Cerebellar cortex (tissue), 1 donor: ENCODE data around the gene MFAP4.

Source experiments
- DNase-seq: peaks from one replicate; pipeline ENCODE4 v3.0.0-alpha.2; 2015; ENCODE audit warnings: low spot score

The MFAP4 gene

DNA sequence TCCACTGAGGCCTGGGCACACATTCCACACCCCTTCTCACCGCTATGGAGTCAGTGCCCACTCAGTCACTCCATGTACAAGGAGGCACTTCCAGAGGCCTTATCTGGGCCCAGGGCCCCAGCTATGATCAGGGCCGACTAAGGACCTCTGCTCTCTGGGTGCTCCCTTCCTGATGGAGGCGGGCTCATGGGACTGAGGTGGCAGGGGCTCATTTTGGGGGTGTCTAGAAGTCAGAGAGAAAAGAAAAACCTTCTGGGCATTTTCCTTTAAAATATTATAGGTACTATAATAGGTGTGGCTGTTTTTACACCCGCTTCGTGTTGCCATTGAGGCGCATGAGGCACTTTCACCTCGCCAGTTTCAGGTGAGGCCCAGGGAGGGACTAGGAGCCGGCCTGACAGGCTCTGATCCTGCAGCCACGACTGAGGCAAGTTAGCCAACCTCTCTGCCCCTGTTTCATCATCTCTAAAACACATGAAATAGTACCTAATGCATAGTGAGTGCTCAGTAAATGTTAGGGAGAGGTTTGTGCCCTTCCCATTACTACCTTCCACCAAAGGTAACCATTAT, 38.8 kb downstream of the MFAP4 start:
- no peak for DNase-seq

DNA sequence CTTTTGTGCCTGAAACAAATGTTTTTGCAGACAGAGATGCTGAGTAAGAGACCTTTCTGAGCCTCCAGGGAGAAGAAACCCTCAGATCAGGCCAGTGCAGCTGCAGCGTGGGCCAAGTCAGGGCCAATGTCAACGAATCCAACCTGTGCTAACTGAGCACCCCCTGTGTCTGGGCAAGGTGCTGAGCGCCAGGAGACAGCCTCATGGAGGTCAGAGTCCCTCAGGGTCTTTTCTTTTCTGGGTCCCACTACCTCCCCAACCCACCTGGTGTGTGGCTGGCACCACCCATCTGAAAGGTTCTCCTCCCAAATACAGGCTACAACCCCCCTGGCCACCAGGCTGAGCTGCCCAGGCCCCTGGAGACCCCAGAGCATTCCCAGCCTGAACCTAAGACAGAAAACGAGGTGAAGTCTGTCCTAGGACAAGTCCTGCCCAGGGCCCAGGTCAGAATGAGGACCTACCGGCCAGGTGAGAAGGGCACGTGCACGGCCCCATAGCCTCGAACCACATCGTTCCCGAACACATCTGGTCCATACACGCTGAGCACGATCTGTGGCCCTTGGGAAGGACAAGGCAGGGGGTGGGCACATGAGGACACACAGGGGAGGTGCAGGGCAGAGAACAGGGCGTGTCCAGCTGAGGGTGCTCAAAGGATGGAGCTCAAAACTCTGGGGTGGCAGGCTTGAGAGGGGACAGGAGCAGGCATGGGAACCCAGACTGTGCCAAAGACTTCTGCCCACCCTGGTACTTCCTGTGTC, 39.5 kb downstream of the MFAP4 start:
- DNase-seq, result no peak

DNA sequence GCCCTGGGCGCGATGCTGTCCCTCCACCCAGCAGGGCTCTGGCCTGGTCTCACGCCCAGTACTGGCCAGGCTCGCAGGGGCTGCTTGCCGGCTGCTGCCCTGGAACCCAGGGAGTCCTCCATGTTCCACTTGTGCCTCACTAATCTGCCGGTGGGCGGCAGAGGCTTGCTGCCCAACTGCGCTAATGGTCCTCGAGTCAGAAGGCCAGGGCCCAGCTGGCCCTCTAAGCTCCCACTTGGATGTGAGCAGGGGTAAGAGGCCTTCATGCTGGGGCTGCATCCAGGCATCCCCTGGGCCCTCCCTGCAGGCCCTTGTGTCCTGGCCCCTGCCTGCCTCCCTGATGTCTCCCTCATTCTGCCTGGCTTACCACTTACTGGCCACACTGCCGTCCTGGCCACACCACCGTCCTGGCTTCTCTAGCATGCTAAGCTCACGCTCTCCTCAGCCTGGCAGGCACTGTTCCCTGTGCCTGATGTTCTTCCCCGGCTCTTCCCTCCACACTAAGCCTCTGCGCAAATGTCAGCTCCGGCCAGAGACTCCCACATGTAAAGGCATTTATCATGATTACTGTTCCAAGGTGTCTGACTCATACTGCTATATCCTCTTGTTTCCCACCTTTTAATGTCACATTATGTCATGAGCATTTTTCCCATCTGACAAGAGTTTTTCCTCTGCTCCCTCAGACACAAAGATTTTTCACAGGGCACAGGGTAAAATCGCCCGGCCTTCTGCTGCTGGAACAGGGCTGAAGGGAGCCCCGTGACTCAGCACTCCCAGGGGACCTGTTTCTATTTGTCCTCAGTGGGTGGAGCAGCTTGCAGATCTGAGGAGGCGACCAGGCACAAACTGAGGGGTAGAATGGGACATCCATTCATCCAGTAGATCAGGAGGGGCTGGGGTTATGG, 40.4 kb downstream of the MFAP4 start:
- DNase-seq, result peak; percentile 59

DNA sequence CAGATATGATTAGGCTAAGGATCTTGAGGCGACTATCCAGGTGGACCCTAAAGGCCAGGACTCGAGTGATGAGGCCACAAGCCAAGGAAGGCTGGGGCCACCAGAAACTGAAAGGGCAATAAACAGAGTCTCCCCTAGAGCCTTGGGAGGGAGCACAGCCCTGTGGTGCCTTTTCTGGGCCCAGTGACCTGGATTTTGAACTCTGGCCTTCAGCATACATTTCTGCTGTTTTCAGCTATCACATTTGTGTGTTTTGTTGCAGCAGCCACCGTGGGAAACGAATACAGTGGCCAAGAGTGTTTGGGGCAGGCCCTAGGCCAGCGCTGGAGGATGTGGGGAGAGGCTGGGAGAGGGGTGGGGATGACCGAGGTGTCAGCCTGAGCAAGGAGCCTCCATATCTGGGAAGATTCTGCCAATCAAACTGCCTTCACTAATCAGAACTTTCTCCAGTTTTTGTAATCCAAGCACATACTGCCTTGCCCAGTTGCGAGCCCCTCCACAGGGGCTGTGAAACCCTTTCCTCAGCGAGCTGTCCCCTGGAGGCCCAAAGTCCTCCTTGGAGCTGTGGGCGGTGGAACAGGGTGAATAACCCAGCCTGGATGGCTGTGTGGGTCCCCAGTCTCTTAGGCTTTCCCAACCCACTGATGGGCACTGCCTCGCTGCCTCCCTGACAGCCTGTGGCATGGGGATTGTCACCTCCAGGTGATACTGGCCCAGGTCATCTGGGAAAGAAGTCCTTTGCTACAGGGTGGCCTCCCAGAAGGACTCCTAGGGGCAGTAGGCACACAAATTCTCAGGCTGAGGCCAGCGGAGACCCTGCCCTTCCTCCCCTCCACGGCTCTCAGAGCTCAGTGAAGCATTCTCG, 41.3 kb downstream of the MFAP4 start:
- DNase-seq, result no peak

DNA sequence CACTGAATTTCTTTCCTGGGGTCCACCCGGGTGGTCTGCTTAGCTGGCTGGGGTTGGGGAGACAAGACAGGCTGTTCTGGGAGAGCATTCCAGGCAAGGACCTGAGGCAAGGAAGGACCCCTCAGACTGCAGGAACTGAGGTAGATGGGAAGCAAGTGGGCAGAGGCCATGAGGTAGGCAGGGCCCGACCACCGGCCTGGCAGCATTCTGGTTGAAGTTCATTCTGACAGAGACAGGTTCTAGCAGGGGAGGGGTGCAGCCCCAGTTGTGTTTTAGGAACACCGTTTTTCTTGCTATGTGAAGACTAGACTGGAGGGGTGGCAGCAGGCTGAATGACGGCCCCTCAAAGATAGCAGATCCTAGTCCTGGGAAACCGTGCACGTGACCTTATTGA, 41.9 kb downstream of the MFAP4 start:
- no peak for DNase-seq

DNA sequence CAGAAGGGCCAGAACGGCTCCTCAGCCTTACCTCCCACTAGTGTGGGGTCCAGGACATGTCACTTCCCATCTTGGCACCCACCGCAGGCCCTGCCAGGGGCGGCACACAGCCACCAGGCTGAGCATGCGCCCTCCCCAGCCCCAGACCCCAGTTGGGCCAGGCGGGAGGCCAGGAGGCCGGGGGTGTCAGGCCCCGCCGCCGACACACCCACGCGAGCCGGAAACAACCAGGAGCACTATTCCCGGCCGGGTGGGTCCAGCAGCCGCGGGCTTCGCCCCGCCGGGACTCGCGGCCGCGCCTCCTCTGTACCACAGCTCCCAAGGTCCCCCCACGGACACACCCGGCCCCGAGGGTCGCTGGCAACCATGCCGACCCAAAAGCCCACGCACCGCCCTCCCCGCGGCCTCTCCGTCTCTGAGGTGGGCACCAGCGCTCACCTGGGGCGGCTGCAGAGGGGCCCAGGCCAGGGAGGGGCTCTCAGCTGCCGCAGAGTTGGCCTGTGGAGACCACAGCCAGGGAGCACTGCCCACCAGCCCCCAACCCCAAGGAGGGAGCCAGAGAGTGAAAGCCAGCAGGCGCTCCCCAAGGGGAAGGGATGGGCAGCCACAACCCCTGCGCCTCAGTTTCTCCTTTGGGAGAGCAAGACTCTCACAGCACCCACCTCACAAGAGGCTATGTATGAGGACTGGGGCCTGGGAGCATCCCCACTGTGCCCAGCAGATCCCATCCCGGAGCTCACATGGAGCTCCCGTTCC, 42.5 kb downstream of the MFAP4 start:
- DNase-seq, result no peak

DNA sequence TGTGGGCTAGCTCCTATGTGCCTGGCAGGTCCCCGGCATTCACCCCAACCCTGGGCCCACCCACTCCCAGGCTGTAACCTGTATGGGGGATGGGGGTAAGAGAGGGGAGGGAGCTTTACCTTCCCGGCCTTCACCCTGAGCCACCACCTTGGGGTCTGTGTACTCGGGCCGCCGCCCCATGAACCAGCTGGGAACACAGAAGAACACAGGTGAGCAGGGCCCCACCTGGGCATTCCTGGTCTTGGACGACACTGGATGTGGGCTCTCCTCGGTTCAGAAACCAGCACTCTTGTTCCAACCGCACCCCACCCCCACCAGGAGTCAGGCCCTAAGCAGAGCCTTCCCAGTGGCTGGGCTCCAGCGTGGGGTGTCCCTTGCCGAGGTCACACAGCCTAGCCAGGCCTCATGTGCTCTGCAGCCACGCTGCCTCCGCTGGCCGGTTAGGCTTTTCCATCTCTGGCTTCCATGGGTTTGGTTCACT, 43.3 kb downstream of the MFAP4 start:
- DNase-seq, result no peak

DNA sequence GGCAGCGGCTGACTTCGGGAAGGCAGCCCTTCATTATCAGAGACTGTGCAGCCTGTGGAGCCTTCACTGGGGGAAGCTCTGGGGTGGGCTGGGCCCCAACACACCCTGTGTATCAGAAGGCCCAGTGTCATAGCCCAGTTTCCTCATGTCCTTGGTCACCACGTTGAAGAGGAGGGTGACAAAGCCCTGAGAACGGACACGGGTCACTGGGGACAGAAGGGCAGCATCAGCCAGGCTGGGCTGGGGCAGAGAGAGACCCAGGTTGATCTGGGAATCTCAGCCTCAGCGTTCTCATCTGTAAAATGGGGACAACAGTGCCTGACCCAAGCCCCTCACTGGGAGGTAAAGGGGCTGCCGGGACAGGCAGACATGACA, 43.7 kb downstream of the MFAP4 start:
- no peak for DNase-seq

DNA sequence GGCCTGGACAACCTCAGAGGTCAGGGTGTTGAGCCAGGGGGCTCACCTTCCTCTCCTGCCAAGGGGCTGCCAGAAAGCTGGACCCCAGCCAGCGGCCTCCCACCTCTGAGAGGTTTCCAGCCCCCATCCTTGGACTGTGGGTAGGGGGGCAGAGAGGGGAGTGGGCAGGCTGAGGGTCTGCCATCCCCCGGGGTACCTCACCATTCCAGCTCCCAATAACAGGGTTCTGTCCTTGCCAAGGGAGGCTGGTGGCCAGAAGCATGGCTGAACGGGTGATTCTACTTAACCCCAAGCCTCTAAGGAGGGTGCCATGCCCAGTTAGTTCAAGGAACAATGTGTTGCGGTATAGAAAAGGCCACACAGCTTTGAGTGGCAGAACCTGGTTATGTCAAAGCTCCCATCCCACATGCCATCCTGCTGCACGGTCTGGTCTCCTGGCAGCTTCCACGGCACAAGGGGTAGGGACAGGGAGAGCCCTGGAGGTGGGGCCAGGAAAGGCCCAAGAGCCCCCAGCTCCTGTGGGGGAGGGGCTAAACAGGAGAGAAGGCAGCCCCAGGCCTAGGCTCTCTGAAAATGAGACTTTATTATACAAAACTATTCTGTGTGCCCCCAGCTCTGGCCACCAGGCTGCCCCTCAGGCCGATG, 44.3 kb downstream of the MFAP4 start:
- DNase-seq, result no peak

DNA sequence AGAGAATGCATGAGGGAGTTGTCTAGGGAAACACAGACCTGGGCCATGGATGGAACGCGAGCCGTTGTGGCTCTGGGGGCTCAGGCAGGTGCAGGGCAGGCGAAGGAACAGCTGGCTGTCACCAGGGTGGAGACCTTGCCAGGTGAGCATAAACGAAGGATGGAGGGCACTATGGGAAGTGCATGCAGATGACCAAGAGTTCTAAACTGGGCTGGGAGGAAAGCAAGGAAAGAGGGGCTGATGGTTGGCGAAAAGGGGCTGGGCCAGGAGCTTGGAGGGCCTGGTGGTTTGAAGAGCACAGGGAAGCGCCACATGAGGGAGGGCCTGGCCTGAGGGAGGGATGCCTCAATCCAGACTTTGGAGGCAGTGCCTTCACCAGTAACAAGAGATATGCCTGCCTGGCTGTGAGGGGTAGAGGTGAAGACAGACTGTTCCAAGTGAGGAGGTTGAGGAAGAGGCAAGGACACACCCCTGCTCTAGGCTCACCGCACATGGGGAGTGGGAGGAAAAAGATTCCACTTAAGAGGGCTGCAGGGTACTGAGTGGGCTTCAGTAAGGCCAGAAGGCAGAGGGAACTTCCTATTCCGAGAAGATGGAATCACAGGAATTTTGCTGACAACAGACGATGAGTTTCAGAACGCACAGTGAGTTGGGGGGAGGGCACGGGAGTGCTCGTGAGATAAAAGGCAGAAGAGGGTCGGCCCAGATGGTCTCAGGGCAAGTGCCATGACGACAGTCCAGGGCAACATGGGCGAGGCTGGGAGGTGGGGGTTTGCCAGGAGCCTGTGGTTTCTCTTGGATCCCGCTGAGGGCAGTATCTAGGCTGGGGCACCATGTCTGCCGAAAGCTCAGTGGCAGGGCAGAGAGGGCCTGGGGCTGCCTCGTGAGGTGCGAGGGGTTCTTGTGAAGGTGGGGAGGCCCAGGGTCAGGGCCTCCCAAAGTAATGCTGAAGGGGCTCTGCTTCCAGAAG, 45.1 kb downstream of the MFAP4 start:
- DNase-seq, result no peak

DNA sequence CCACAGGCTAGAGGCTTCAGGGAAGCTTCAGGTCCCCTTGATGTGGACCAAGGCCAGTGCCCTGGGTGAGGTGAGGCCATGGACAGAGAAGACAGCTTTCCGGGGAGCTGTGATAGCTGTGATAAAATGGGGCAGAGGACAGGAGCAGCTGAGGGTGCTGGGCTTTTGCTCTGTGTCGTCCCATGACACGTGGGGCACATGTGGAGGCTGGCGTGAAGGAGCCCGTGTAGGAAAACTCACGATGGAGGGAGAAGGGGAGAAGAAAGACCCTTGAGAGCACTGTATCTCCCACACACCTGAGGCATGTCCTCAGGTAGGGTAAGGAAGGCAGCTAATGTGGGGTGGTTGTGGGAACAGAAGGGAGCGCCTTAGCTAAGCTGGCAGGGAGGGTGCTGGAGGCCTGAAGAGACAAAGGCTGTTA, 45.8 kb downstream of the MFAP4 start:
- no peak for DNase-seq

DNA sequence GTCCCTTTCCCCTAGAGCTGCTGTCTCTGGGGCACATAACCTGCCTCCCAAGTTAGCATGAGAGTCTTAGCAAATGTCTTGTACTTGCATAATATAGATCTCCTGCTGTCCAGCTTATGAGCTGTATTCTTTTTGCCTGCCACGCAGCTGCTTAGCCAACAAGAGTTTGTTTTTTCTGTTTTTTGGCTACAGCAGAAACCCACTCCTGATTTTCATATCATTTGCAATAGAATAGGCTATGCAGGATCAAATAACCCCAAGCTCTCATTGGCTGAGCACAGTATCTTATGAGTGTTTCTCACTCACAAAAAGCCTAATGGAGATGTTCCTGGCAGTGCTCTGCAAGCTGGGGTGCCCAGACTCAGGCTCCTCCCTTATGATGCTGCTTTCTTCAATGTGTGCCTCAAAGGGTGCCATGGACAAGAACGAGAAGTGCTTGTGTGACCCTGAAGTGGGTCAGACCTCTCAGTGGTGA, 47.6 kb downstream of the MFAP4 start:
- DNase-seq, result no peak

DNA sequence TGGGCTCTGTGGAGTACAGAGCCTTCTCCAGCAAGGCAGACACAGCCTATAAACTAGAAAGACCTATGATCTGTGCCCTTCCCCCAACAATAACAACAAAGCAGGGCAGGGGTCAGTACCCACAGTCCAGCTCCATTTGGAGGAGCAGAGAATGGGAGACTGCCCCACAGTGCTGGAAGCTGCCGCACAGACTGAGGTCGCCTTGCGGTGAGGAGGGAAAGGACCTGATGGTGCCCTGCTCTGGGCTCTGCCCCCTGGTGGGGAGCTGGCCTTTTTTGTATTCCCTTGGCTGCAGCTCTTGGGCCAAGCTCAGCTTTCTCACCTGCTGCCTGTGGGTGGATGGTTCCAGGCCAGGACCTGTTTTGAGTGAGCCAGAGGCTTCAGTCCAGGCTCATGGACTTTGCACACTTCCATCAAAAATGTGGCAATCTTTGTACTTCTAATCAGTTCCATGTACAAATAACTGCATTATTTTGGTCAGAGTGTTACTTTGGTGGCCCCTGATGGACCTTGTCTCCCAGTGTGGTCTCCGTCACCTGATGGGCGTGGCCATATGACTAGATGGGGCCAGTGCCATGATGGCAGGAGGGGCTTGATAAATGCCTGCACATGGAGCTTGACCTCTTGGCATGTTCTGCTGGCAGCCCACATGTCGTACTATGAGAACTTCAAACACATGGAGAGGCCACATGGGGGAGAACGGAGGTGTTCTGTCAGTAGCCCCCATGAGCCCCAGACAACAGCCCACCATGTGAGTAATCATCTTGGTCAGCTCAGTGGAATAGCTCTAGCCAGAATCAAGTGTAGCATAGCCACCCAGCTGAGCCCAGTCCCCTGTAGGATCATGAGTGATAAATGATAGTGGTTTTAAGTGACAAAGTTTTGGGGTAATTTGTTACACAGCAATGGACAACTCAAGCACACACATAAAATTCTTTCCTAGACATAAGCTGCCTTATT, 48.7 kb downstream of the MFAP4 start:
- peak; percentile 60 for DNase-seq

DNA sequence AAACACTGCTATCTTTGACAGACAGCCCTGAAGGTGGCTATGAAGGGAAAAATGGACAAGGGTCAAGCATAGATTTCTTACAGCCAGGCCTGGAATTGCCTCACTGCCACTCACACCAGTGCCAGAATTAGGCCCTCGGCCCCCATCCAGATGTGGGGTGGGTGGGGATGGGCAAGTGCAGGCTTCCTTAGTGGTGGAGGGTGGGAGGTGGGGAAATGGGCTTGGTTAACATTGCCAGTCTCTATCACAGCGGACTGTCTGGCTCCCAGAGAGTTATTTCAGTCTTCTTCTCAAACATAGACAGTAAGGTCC, 49.3 kb downstream of the MFAP4 start:
- DNase-seq, result no peak

DNA sequence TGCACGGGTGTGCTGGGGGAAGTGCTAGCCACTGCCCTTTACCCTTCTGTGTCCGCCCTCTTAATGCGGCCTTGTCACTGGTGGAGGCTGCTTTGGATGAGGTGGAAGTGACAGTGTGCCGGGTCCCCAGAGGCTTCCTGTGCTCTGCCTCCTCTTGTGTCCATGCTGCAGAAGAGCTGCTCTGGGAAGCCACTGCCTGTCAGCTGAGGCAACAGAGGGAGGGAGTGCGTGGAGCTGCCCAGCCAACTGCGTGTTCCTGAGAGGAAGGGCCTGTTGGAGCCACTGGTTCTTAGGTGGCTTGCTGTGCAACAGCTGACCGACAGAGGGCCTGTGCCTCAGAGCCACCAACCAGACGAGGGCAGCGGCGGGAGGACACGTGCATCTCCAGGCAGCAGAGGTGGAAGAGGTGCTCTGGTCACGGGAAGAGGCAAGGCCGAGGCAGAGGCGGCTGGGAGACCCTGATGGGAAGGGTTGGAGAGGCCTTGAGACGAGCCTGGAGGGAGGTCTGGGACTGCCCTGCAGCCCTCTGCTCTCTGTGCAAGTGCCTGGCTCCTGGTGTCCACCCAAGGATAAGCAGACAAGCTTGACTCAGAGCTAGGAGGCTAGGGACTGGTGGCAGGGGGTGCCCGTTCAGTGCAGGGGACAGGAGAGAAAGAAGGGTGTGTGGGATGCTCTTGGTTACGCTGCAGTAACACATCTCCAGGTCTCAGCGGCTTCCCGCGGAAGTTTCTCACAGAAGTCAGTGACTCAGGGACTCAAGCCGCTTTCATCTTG, 49.9 kb downstream of the MFAP4 start:
- peak; percentile 64 for DNase-seq

DNA sequence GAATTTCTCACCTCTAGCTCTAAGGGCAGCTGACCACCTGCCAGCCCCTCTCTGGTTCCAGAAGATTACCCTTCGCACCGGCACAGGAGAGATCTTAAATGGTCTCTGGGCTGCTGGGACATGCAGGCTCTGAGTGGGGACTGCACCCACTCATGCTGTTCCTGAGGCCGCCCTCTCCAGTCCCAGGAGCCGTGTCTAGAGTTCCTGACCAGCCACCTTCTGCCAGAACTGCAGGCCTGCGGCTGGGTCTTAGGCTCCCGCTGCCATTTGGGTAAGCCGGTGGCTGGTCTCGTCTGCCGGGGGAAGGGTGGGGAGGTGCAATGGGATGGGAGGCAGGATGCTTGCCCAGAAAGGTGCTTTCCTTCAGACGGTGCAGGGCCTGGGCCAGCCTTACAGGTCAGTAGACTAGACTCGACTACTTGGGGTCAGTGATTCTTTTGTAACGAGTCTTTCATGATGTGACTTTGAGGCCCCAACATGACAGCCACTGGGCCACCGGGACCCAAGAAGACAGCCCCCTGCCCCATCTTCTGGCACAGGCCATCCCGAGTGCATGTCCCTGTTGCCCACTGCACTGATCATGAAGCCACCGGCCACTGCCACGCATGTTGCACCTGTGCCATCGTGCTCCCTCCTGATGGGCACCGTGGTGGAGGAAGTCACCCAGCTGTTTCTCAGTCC, 50.9 kb downstream of the MFAP4 start:
- no peak for DNase-seq

DNA sequence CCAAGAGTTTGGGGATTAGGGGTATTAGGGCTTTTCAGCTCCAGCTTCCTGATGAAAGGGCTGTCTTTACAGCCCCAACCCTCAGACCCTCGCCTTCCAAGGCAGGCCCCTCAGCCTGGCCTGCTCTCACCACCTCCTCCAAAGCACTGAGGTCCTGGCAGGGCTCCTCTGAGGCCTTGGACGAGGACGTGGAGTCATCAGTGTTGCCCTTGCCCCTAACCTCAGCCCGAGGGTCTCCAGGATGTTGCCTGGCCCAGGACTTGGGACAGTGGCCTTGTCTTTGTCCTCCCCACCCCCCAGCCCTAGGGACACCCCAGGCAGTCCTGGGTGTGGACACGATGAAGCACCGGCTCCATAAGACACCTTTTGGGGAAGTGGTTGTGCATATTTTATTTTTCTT, 52.7 kb downstream of the MFAP4 start:
- no peak for DNase-seq
